Suppressor macrophage treated with lipopolysaccharide for 4 hours (primary cell): ENCODE results near the gene CSNK2B.
"Not testable (repeated sequence)": the region's sequence is repeated elsewhere in the genome, so short reads cannot be mapped to it uniquely, and the experiment has no call there.

Experiments used
- DNase-seq: peaks from one replicate; pipeline ENCODE4 v3.0.0-alpha.2; 2020

Gene CSNK2B

GRCh38 chr6:31691078-31691463 lies 25.2 kb downstream of the CSNK2B start:
- no peak for DNase-seq

GRCh38 chr6:31691564-31692108 lies 25.8 kb downstream of the CSNK2B start:
- DNase-seq, result no peak

GRCh38 chr6:31692353-31692752 lies 26.5 kb downstream of the CSNK2B start:
- DNase-seq, result no peak

GRCh38 chr6:31692886-31693285 lies 27.0 kb downstream of the CSNK2B start:
- no peak for DNase-seq

GRCh38 chr6:31693535-31693934 lies 27.7 kb downstream of the CSNK2B start:
- DNase-seq, result no peak

- DNase-seq, result no peak
Observed at GRCh38 chr6:31697555-31697954, 31.7 kb downstream of the CSNK2B start.

- DNase-seq, result no peak
Observed at GRCh38 chr6:31700740-31701401, 35.0 kb downstream of the CSNK2B start.

GRCh38 chr6:31701666-31702404 lies 36.0 kb downstream of the CSNK2B start:
- DNase-seq, result peak; percentile 55

- peak; percentile 47 for DNase-seq
Observed at GRCh38 chr6:31702405-31702818, 36.5 kb downstream of the CSNK2B start.

GRCh38 chr6:31702819-31703716 lies 37.2 kb downstream of the CSNK2B start, which contains the start of gene ABHD16A:
Gene ABHD16A, minus strand, starts transcription at chr6:31703324. Its CDS starts 43 bp downstream, at chr6:31703281.
- peak; percentile 99 for DNase-seq

GRCh38 chr6:31705931-31706330 lies 40.1 kb downstream of the CSNK2B start:
- no peak for DNase-seq

GRCh38 chr6:31706599-31706998 lies 40.7 kb downstream of the CSNK2B start, which contains the start of gene LY6G6F:
Gene LY6G6F, plus strand, starts transcription at chr6:31706866. Its CDS starts 41 bp downstream, at chr6:31706907.
- DNase-seq, result no peak

- no peak for DNase-seq
Observed at GRCh38 chr6:31707701-31708100, 41.8 kb downstream of the CSNK2B start.

GRCh38 chr6:31708224-31708623 lies 42.3 kb downstream of the CSNK2B start:
- DNase-seq, result no peak

GRCh38 chr6:31709157-31709556 lies 43.3 kb downstream of the CSNK2B start:
- not testable (repeated sequence) for DNase-seq

- no peak for DNase-seq
Observed at GRCh38 chr6:31710523-31711219, 44.8 kb downstream of the CSNK2B start.

GRCh38 chr6:31711233-31711632 lies 45.4 kb downstream of the CSNK2B start:
- DNase-seq, result peak; percentile 31

- no peak for DNase-seq
Observed at GRCh38 chr6:31712296-31712695, 46.4 kb downstream of the CSNK2B start.

GRCh38 chr6:31713465-31713864 lies 47.6 kb downstream of the CSNK2B start:
- no peak for DNase-seq

GRCh38 chr6:31713991-31714684 lies 48.3 kb downstream of the CSNK2B start:
- DNase-seq, result no peak
